HepG2 (cell line): ENCODE data around the gene IFT57. TPM values are rescaled to one million over a fixed set of nuclear protein-coding genes. Genes with fewer than 3 reads are reported as not detected.

Experiments
- GPBP1L1 ChIP-seq: sonication (generic); formaldehyde crosslinking; IDR thresholded peaks from 2 replicates; pipeline ENCODE4 v1.5.0; 2020; ENCODE audit warnings: mild to moderate bottlenecking, missing genetic modification reagents
- polyA plus RNA-seq, 8 experiments: library from polyadenylated mRNA; depleted of rRNA in 3 of 8; stranded (reverse) in 7 of 8; unstranded in 1 of 8; fragments of >200 nt; fragmentation: Illumina TruSeq in 4 of 8; extraction: Trizol in 4 of 8; gene quantifications; 2 replicates each; pipeline versions ENCODE4 v1.2.1 to v1.2.3, GENCODE V29; 2011 to 2016; ENCODE audit warnings: low read depth in 4 of 8, missing spikeins in 1 of 8, mixed read lengths in 1 of 8; ENCODE audit not compliant: insufficient read depth in 1 of 8
- total RNA-seq, 5 experiments: library from RNA; depleted of rRNA; stranded (reverse); fragments of >200 nt; fragmentation: Illumina TruSeq; extraction: Trizol; gene quantifications; 2 replicates each; pipeline ENCODE4 v1.2.3, GENCODE V29; 2016; ENCODE audit warnings: low read depth in 1 of 5

Gene IFT57
- total and polyA plus RNA-seq, 2 of the 13 experiments (the other 11 are each of a cell fraction or from before 2014, with no cell fraction given) = 5.5 to 14.5 TPM

- no peak for TF ChIP-seq GPBP1L1 (CRISPR knock-in tag)
Measured at GRCh38 chr3:108110934-108111333, 111.3 kb downstream of the IFT57 start (continued).

Other genes with a start within 250 kb of the IFT57 start
- gene CD47, start 131.4 kb downstream of the IFT57 start, total RNA-seq (2016; rRNA removed; fragmentation: Illumina TruSeq; extraction: Trizol) = 3.1 and 6.5 TPM in 2 replicates
- 2.5 and 3.3 TPM in 2 replicates for gene CD47, start 131.4 kb downstream of the IFT57 start, polyA plus RNA-seq (2011; rRNA removed)
- gene HHLA2, start 74.1 kb upstream of the IFT57 start, total RNA-seq (2016; rRNA removed; fragmentation: Illumina TruSeq; extraction: Trizol) = not detected in 2 replicates
- not detected in 2 replicates for gene HHLA2, start 74.1 kb upstream of the IFT57 start, polyA plus RNA-seq (2011; rRNA removed)